ENCODE measurements around the gene LSM4. TPM values are rescaled to one million over a fixed set of nuclear protein-coding genes. Genes with fewer than 3 reads are reported as not detected.
A peak's percentile ranks its signal among the peaks of the same experiment; 100 is the strongest.

LSM4 gene
- total and polyA plus RNA-seq, 2 of the 13 experiments (the other 11 are each of a cell fraction or from before 2014, with no cell fraction given) = 65.8 to 166 TPM

GRCh38 chr19:18342090-18342632, 19.3 kb upstream of the LSM4 start:
- Histone ChIP-seq H3K4me1 (ENCODE audit: insufficient read depth, low read length) (peaks cover 50% of the 10 kb centered on the region), H3K79me2 (ENCODE audit: insufficient read depth, low read length) (peaks cover 13% of the 10 kb centered on the region), H3K4me3 (replicated peaks in 1 of 3; ENCODE audit: insufficient read depth in 1 of 3, low read depth in 2 of 3, low read length in 3 of 3) (peak overlapping the region in 1 of 3 experiments; percentile 89; a peak in 1 of 6 replicates), H4K20me1 (ENCODE audit: insufficient read depth, low read length) (peaks cover 7% of the 10 kb centered on the region), H3K4me2 (ENCODE audit: low read depth, low read length) (peak overlapping the region; percentile 77), H3K27ac (ENCODE audit: extremely low read length, insufficient read depth, low read length) (no peak overlapping the region), H2AFZ (ENCODE audit: low read length) (no peak overlapping the region), H3K36me3 (replicated peaks in 1 of 2; ENCODE audit: control insufficient read depth in 1 of 2, insufficient read depth in 2 of 2, low read length in 2 of 2) (peaks cover 8 to 29% of the 10 kb centered on the region in 2 experiments; a peak in 4 of 5 replicates), H3K9ac (ENCODE audit: insufficient read depth, low read depth, low read length) (0 out of 2 replicates have a peak overlapping the region, but pooled peaks have one; percentile 29), H3K27me3 (ENCODE audit: control insufficient read depth in 1 of 2, insufficient read depth in 2 of 2, low read length in 2 of 2) (no peaks in the 10 kb centered on the region), H3K9me3 (ENCODE audit: low read length) (no peaks in the 10 kb centered on the region)
- ATAC-seq (no peak), DNase-seq (ENCODE audit: low spot score) (no peak), FAIRE-seq (no peak)
- WGBS (ENCODE audit: low lambda C conversion rate) = 97% methylated on average over 8 of the region's 8 CpGs
- intact Hi-C loops (cut with micrococcal nuclease; ENCODE audit: unreplicated experiment) = no loop called here
- TF ChIP-seq ZMYM3 (CRISPR knock-in tag; IDR thresholded peaks at IDR 0.05) (peak; percentile 90), ZNF142 (CRISPR knock-in tag; IDR thresholded peaks at IDR 0.05) (no peak), REPIN1 (CRISPR knock-in tag; IDR thresholded peaks at IDR 0.05; ENCODE audit: borderline replicate concordance, low read depth) (no peak), ZNF768 (CRISPR knock-in tag; IDR thresholded peaks at IDR 0.05) (peak; percentile 99)
- TF ChIP-seq, protein P1, sequence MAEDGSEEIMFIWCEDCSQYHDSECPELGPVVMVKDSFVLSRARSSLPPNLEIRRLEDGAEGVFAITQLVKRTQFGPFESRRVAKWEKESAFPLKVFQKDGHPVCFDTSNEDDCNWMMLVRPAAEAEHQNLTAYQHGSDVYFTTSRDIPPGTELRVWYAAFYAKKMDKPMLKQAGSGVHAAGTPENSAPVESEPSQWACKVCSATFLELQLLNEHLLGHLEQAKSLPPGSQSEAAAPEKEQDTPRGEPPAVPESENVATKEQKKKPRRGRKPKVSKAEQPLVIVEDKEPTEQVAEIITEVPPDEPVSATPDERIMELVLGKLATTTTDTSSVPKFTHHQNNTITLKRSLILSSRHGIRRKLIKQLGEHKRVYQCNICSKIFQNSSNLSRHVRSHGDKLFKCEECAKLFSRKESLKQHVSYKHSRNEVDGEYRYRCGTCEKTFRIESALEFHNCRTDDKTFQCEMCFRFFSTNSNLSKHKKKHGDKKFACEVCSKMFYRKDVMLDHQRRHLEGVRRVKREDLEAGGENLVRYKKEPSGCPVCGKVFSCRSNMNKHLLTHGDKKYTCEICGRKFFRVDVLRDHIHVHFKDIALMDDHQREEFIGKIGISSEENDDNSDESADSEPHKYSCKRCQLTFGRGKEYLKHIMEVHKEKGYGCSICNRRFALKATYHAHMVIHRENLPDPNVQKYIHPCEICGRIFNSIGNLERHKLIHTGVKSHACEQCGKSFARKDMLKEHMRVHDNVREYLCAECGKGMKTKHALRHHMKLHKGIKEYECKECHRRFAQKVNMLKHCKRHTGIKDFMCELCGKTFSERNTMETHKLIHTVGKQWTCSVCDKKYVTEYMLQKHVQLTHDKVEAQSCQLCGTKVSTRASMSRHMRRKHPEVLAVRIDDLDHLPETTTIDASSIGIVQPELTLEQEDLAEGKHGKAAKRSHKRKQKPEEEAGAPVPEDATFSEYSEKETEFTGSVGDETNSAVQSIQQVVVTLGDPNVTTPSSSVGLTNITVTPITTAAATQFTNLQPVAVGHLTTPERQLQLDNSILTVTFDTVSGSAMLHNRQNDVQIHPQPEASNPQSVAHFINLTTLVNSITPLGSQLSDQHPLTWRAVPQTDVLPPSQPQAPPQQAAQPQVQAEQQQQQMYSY (CRISPR knock-in tag; IDR thresholded peaks at IDR 0.05) = no peak
- in situ Hi-C loops (cut with HindIII; ENCODE audit: extremely low pct_ligation_motif_present, low pct_unique_long_range_greater_than_20kb) = loop anchor here (10.0 kb wide), 1 partner anchor 63 kb away; no protein-coding TSS in a partner anchor
- ChIA-PET POLR2A (interaction anchor here (0.8 to 4.4 kb wide), 7 partner anchors 14 to 77 kb away, joined by 3 to 30 read pairs (median 5); partner anchors contain the start of genes GDF15, JUND and SSBP4), CTCF (ENCODE audit: low intra/inter-chr PET ratio, low total read pairs) (no interaction called here)
- BruUV-seq (replicated peaks) = no TSS peak
